HG03095 (cell line): ENCODE results near the gene CIC.

Experiments used
- ATAC-seq: cut with Tn5 transposase; IDR thresholded peaks from one replicate; pipeline ENCODE4 v1.9.1; 2021; ENCODE audit warnings: moderate library complexity; ENCODE audit not compliant: unreplicated experiment

Gene CIC

GRCh38 chr19:42242512-42243409 lies 26.3 kb upstream of the CIC start, which contains the start of gene GSK3A:
GSK3A (minus strand) TSS chr19:42242602; CDS start chr19:42242465, 137 bp downstream.
- ATAC-seq: peak; percentile 60

- ATAC-seq: peak; percentile 40
Observed at GRCh38 chr19:42244347-42245220, 24.5 kb upstream of the CIC start.

- ATAC-seq: no peak
Observed at GRCh38 chr19:42245231-42245630, 23.8 kb upstream of the CIC start.

- ATAC-seq: no peak
Observed at GRCh38 chr19:42246143-42246921, 22.7 kb upstream of the CIC start.

GRCh38 chr19:42246922-42247639 lies 22.0 kb upstream of the CIC start:
- ATAC-seq: no peak

GRCh38 chr19:42247640-42248199 lies 21.3 kb upstream of the CIC start:
- ATAC-seq: no peak

- no peak for ATAC-seq
Observed at GRCh38 chr19:42248270-42249148, 20.5 kb upstream of the CIC start.

- ATAC-seq: no peak
Observed at GRCh38 chr19:42249149-42249750, 19.8 kb upstream of the CIC start.

GRCh38 chr19:42249769-42250168 lies 19.3 kb upstream of the CIC start:
- no peak for ATAC-seq

- ATAC-seq: no peak
Observed at GRCh38 chr19:42250183-42250665, 18.8 kb upstream of the CIC start.

GRCh38 chr19:42250666-42251531 lies 18.2 kb upstream of the CIC start:
- ATAC-seq: no peak

- no peak for ATAC-seq
Observed at GRCh38 chr19:42251572-42252358, 17.3 kb upstream of the CIC start.

- no peak for ATAC-seq
Observed at GRCh38 chr19:42252365-42253244, 16.4 kb upstream of the CIC start.

GRCh38 chr19:42253245-42254088 lies 15.6 kb upstream of the CIC start:
- no peak for ATAC-seq
